ENCODE data around the gene STK32B.

GRCh38 chr4:5544762-5545161 lies 493.5 kb downstream of the STK32B start:
- TF ChIP-seq, protein P1, sequence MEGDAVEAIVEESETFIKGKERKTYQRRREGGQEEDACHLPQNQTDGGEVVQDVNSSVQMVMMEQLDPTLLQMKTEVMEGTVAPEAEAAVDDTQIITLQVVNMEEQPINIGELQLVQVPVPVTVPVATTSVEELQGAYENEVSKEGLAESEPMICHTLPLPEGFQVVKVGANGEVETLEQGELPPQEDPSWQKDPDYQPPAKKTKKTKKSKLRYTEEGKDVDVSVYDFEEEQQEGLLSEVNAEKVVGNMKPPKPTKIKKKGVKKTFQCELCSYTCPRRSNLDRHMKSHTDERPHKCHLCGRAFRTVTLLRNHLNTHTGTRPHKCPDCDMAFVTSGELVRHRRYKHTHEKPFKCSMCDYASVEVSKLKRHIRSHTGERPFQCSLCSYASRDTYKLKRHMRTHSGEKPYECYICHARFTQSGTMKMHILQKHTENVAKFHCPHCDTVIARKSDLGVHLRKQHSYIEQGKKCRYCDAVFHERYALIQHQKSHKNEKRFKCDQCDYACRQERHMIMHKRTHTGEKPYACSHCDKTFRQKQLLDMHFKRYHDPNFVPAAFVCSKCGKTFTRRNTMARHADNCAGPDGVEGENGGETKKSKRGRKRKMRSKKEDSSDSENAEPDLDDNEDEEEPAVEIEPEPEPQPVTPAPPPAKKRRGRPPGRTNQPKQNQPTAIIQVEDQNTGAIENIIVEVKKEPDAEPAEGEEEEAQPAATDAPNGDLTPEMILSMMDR (IDR thresholded peaks at IDR 0.05) = no peak
- TF ChIP-seq EP300 (IDR thresholded peaks at IDR 0.05) (no peak), POLR2A (IDR thresholded peaks at IDR 0.05) (no peak)
